Measurements from ENCODE around the gene PITPNB.

Gene PITPNB

GRCh38 chr22:27834364-27835185, 84.5 kb downstream of the PITPNB start:
- no peak for DNase-seq (ENCODE audit: low read depth, low spot score)
- no peaks in the 10 kb centered on the region for H3K36me3 ChIP-seq (ENCODE audit: insufficient read depth, low read length)
- H3K9me3 ChIP-seq (ENCODE audit: low read depth, low read length): no peaks in the 10 kb centered on the region
- TF ChIP-seq EZH2 (IDR thresholded peaks at IDR 0.05) (no peak), FOXP2 (optimal IDR thresholded peaks at IDR 0.05; ENCODE audit: control extremely low read depth, extremely low read length, insufficient read depth) (no peak), POLR2AphosphoS5 (IDR thresholded peaks at IDR 0.05; ENCODE audit: borderline replicate concordance, low read depth, low read length) (no peak)
- no peak overlapping the region for H3K4me3 ChIP-seq
- no peak overlapping the region for H3K9ac ChIP-seq (ENCODE audit: insufficient read length)
- H3K27ac ChIP-seq: no peak overlapping the region

GRCh38 chr22:27833803-27834202, 85.3 kb downstream of the PITPNB start:
- H3K9me3 ChIP-seq (ENCODE audit: low read depth, low read length): no peaks in the 10 kb centered on the region
- H3K4me3 ChIP-seq: no peak overlapping the region
- TF ChIP-seq FOXP2 (optimal IDR thresholded peaks at IDR 0.05; ENCODE audit: control extremely low read depth, extremely low read length, insufficient read depth): no peak
- TF ChIP-seq POLR2AphosphoS5 (IDR thresholded peaks at IDR 0.05; ENCODE audit: borderline replicate concordance, low read depth, low read length): no peak
- no peaks in the 10 kb centered on the region for H3K36me3 ChIP-seq (ENCODE audit: insufficient read depth, low read length)
- no peak overlapping the region for H3K9ac ChIP-seq (ENCODE audit: insufficient read length)
- DNase-seq (ENCODE audit: low read depth, low spot score): no peak
- H3K27ac ChIP-seq: no peak overlapping the region

- Histone ChIP-seq H3K4me3 (no peak overlapping the region), H3K9me3 (ENCODE audit: low read depth, low read length) (no peaks in the 10 kb centered on the region), H3K9ac (ENCODE audit: insufficient read length) (no peak overlapping the region), H3K27ac (no peak overlapping the region), H3K36me3 (ENCODE audit: insufficient read depth, low read length) (no peaks in the 10 kb centered on the region)
- TF ChIP-seq POLR2AphosphoS5 (IDR thresholded peaks at IDR 0.05; ENCODE audit: borderline replicate concordance, low read depth, low read length) (no peak), FOXP2 (optimal IDR thresholded peaks at IDR 0.05; ENCODE audit: control extremely low read depth, extremely low read length, insufficient read depth) (no peak), EZH2 (IDR thresholded peaks at IDR 0.05) (no peak)
- DNase-seq (ENCODE audit: low read depth, low spot score): no peak
Measured at GRCh38 chr22:27832606-27833005, 86.5 kb downstream of the PITPNB start.

- Histone ChIP-seq H3K36me3 (ENCODE audit: insufficient read depth, low read length) (no peaks in the 10 kb centered on the region), H3K9ac (ENCODE audit: insufficient read length) (no peak overlapping the region), H3K9me3 (ENCODE audit: low read depth, low read length) (no peaks in the 10 kb centered on the region), H3K4me3 (no peak overlapping the region), H3K27ac (no peak overlapping the region)
- no peak for TF ChIP-seq EZH2 (IDR thresholded peaks at IDR 0.05)
- no peak for TF ChIP-seq FOXP2 (optimal IDR thresholded peaks at IDR 0.05; ENCODE audit: control extremely low read depth, extremely low read length, insufficient read depth)
- no peak for TF ChIP-seq POLR2AphosphoS5 (IDR thresholded peaks at IDR 0.05; ENCODE audit: borderline replicate concordance, low read depth, low read length)
- DNase-seq (ENCODE audit: low read depth, low spot score): no peak
Measured at GRCh38 chr22:27829620-27830019, 89.4 kb downstream of the PITPNB start.

GRCh38 chr22:27827604-27828587, 91.2 kb downstream of the PITPNB start:
- H3K9me3 ChIP-seq (ENCODE audit: low read depth, low read length): no peaks in the 10 kb centered on the region
- DNase-seq (ENCODE audit: low read depth, low spot score): no peak
- no peak overlapping the region for H3K4me3 ChIP-seq
- H3K9ac ChIP-seq (ENCODE audit: insufficient read length): no peak overlapping the region
- H3K27ac ChIP-seq: no peak overlapping the region
- H3K36me3 ChIP-seq (ENCODE audit: insufficient read depth, low read length): no peaks in the 10 kb centered on the region
- no peak for TF ChIP-seq POLR2AphosphoS5 (IDR thresholded peaks at IDR 0.05; ENCODE audit: borderline replicate concordance, low read depth, low read length)
- no peak for TF ChIP-seq EZH2 (IDR thresholded peaks at IDR 0.05)
- TF ChIP-seq FOXP2 (optimal IDR thresholded peaks at IDR 0.05; ENCODE audit: control extremely low read depth, extremely low read length, insufficient read depth): no peak

GRCh38 chr22:27825174-27825573, 93.9 kb downstream of the PITPNB start:
- no peak for DNase-seq (ENCODE audit: low read depth, low spot score)
- H3K36me3 ChIP-seq (ENCODE audit: insufficient read depth, low read length): no peaks in the 10 kb centered on the region
- H3K4me3 ChIP-seq: no peak overlapping the region
- H3K27ac ChIP-seq: no peak overlapping the region
- H3K9ac ChIP-seq (ENCODE audit: insufficient read length): no peak overlapping the region
- no peaks in the 10 kb centered on the region for H3K9me3 ChIP-seq (ENCODE audit: low read depth, low read length)
- TF ChIP-seq EZH2 (IDR thresholded peaks at IDR 0.05) (no peak), POLR2AphosphoS5 (IDR thresholded peaks at IDR 0.05; ENCODE audit: borderline replicate concordance, low read depth, low read length) (no peak), FOXP2 (optimal IDR thresholded peaks at IDR 0.05; ENCODE audit: control extremely low read depth, extremely low read length, insufficient read depth) (no peak)

- Histone ChIP-seq H3K36me3 (ENCODE audit: insufficient read depth, low read length) (no peaks in the 10 kb centered on the region), H3K27ac (no peak overlapping the region), H3K9ac (ENCODE audit: insufficient read length) (no peak overlapping the region), H3K9me3 (ENCODE audit: low read depth, low read length) (no peaks in the 10 kb centered on the region), H3K4me3 (no peak overlapping the region)
- no peak for TF ChIP-seq FOXP2 (optimal IDR thresholded peaks at IDR 0.05; ENCODE audit: control extremely low read depth, extremely low read length, insufficient read depth)
- TF ChIP-seq POLR2AphosphoS5 (IDR thresholded peaks at IDR 0.05; ENCODE audit: borderline replicate concordance, low read depth, low read length): no peak
- TF ChIP-seq EZH2 (IDR thresholded peaks at IDR 0.05): no peak
- no peak for DNase-seq (ENCODE audit: low read depth, low spot score)
Measured at GRCh38 chr22:27823221-27823620, 95.8 kb downstream of the PITPNB start.

All from SK-N-MC (cell line).